Measurements from ENCODE around the gene TAS2R14. TPM values are rescaled to one million over a fixed set of nuclear protein-coding genes. Genes with fewer than 3 reads are reported as not detected.

The TAS2R14 gene
- total RNA-seq, 4 donors from 2014 or later, result 1.5 to 5.1 (median 3.8) TPM; not detected in 1

- Histone ChIP-seq H3K9me3 (peaks cover 17 to 20% of the 10 kb centered on the region in 2 donors), H3K4me1 (no peaks in the 10 kb centered on the region), H3K36me3 (no peaks in the 10 kb centered on the region), H3K27ac (no peak overlapping the region), H3K27me3 (no peaks in the 10 kb centered on the region), H3K4me3 (no peak overlapping the region)
- TF ChIP-seq EP300 (IDR thresholded peaks at IDR 0.05; ENCODE audit: low read depth) (no peak), POLR2AphosphoS5 (IDR thresholded peaks at IDR 0.05) (no peak), CTCF (IDR thresholded peaks at IDR 0.05) (no peak), POLR2A (IDR thresholded peaks at IDR 0.05) (no peak)
- 92 to 100% methylated on average over 1 of the region's 1 CpG for WGBS, 2 donors (ENCODE audit: low coverage in 1 of 2)
- intact Hi-C loops (cut with DNase I; ENCODE audit: low total_unique reads) (no loop called here), in situ Hi-C loops (cut with MboI; ENCODE audit: low pct_ligation_motif_present in 1 of 4, low pct_unique_long_range_greater_than_20kb in 1 of 4, low sequenced_read_pairs in 3 of 4) (no loop called here)
- DNase-seq, result no peak
Observed at GRCh38 chr12:10901427-10901826, 37.6 kb downstream of the TAS2R14 start.

- Histone ChIP-seq H3K27me3 (no peaks in the 10 kb centered on the region), H3K4me3 (no peak overlapping the region), H3K4me1 (no peaks in the 10 kb centered on the region), H3K36me3 (no peaks in the 10 kb centered on the region), H3K27ac (no peak overlapping the region), H3K9me3 (peaks cover 17 to 20% of the 10 kb centered on the region in 2 donors)
- in situ Hi-C loops (cut with MboI; ENCODE audit: low pct_ligation_motif_present in 1 of 4, low pct_unique_long_range_greater_than_20kb in 1 of 4, low sequenced_read_pairs in 3 of 4) (no loop called here), intact Hi-C loops (cut with DNase I; ENCODE audit: low total_unique reads) (no loop called here)
- DNase-seq, result no peak
- 100% methylated on average over 1 of the region's 1 CpG; no CpG with 5 or more reads in 1 of the 2 donors for WGBS, 2 donors (ENCODE audit: low coverage in 1 of 2)
- TF ChIP-seq POLR2AphosphoS5 (IDR thresholded peaks at IDR 0.05), result no peak
- TF ChIP-seq EP300 (IDR thresholded peaks at IDR 0.05; ENCODE audit: low read depth), result no peak
- TF ChIP-seq CTCF (IDR thresholded peaks at IDR 0.05), result no peak
- no peak for TF ChIP-seq POLR2A (IDR thresholded peaks at IDR 0.05)
Observed at GRCh38 chr12:10900972-10901371, 38.1 kb downstream of the TAS2R14 start.

GRCh38 chr12:10900530-10900929 lies 38.5 kb downstream of the TAS2R14 start:
- in situ Hi-C loops (cut with MboI; ENCODE audit: low pct_ligation_motif_present in 1 of 4, low pct_unique_long_range_greater_than_20kb in 1 of 4, low sequenced_read_pairs in 3 of 4) (no loop called here), intact Hi-C loops (cut with DNase I; ENCODE audit: low total_unique reads) (no loop called here)
- TF ChIP-seq POLR2AphosphoS5 (IDR thresholded peaks at IDR 0.05), result no peak
- no peak for TF ChIP-seq CTCF (IDR thresholded peaks at IDR 0.05)
- no peak for TF ChIP-seq EP300 (IDR thresholded peaks at IDR 0.05; ENCODE audit: low read depth)
- no peak for TF ChIP-seq POLR2A (IDR thresholded peaks at IDR 0.05)

GRCh38 chr12:10896854-10897253 lies 42.2 kb downstream of the TAS2R14 start:
- Histone ChIP-seq H3K36me3 (no peaks in the 10 kb centered on the region), H3K4me3 (no peak overlapping the region), H3K27ac (no peak overlapping the region), H3K4me1 (peaks cover 0 to 8% (median 5%) of the 10 kb centered on the region in 4 donors), H3K27me3 (no peaks in the 10 kb centered on the region), H3K9me3 (no peaks in the 10 kb centered on the region)
- DNase-seq, result no peak
- WGBS, 2 donors (ENCODE audit: low coverage in 1 of 2), result 95 to 97% methylated on average over 5 of the region's 5 CpGs
- in situ Hi-C loops (cut with MboI; ENCODE audit: low pct_ligation_motif_present in 1 of 4, low pct_unique_long_range_greater_than_20kb in 1 of 4, low sequenced_read_pairs in 3 of 4) (no loop called here), intact Hi-C loops (cut with DNase I; ENCODE audit: low total_unique reads) (no loop called here)
- no peak for TF ChIP-seq EP300 (IDR thresholded peaks at IDR 0.05; ENCODE audit: low read depth)
- no peak for TF ChIP-seq CTCF (IDR thresholded peaks at IDR 0.05)
- TF ChIP-seq POLR2A (IDR thresholded peaks at IDR 0.05), result no peak
- no peak for TF ChIP-seq POLR2AphosphoS5 (IDR thresholded peaks at IDR 0.05)

More at GRCh38 chr12:10900530-10900929, 38.5 kb downstream of the TAS2R14 start:
- no peaks in the 10 kb centered on the region for H3K4me1 ChIP-seq
- WGBS, 2 donors (ENCODE audit: low coverage in 1 of 2), result 100% methylated on average over 1 of the region's 1 CpG; no CpG with 5 or more reads in 1 of the 2 donors
- peaks cover 17 to 20% of the 10 kb centered on the region in 2 donors for H3K9me3 ChIP-seq
- H3K36me3 ChIP-seq, result no peaks in the 10 kb centered on the region
- no peak overlapping the region for H3K27ac ChIP-seq
- no peaks in the 10 kb centered on the region for H3K27me3 ChIP-seq
- DNase-seq, result no peak
- no peak overlapping the region for H3K4me3 ChIP-seq

Measured in transverse colon (tissue), 4 donors.